Body of pancreas (tissue), 4 donors: ENCODE data around the gene ZSCAN20. TPM values are rescaled to one million over a fixed set of nuclear protein-coding genes. Genes with fewer than 3 reads are reported as not detected.

Experiments used
- ATAC-seq: fragments of 150-250 bp; one replicate; pipeline ENCODE4 v1.9.1; 2016
- DNase-seq, 4 donors: peaks; one replicate each; pipeline ENCODE4 v3.0.0-alpha.2; 2019
- H3K27ac ChIP-seq, 4 donors: fragments of 200-600 bp; sonication (generic); 1 replicate in 3 of 4; 2 replicates in 1 of 4; pipeline versions ENCODE4 v1.5.1 to v1.6.1; 2016 to 2019; ENCODE audit warnings: mild to moderate bottlenecking in 1 of 4, mixed read lengths in 1 of 4, moderate library complexity in 1 of 4
- H3K27me3 ChIP-seq, 2 donors: fragments of 200-600 bp; sonication (generic); one replicate each; pipeline ENCODE4 v1.6.0; 2016; ENCODE audit warnings: mild to moderate bottlenecking in 1 of 2
- H3K36me3 ChIP-seq, 2 donors: fragments of 200-600 bp; sonication (generic); replicated peaks in 1 of 2; 2 replicates each; pipeline ENCODE4 v1.5.1; 2016; ENCODE audit warnings: low read depth in 2 of 2; ENCODE audit not compliant: insufficient read depth in 1 of 2
- H3K4me1 ChIP-seq: fragments of 200-600 bp; sonication (generic); one replicate; pipeline ENCODE4 v1.6.0; 2016
- H3K4me3 ChIP-seq, 2 donors: fragments of 200-600 bp; sonication (generic); 1 replicate in 1 of 2; 2 replicates in 1 of 2; pipeline ENCODE4 v1.5.1; 2016 to 2019
- H3K9me3 ChIP-seq, 3 donors: fragments of 200-600 bp; sonication (generic); 1 replicate in 2 of 3; 2 replicates in 1 of 3; pipeline ENCODE4 v1.5.1; 2016
- CTCF ChIP-seq, 7 experiments: fragments of 450-650 bp in 4 of 7; fragments of 200-600 bp in 3 of 7; sonication (generic) in 3 of 7; IDR thresholded peaks; one replicate each; pipeline ENCODE4 v1.5.1; 2016 to 2019; ENCODE audit warnings: antibody characterized with exemption in 7 of 7
- POLR2A ChIP-seq, 3 donors: fragments of 450-650 bp; IDR thresholded peaks; one replicate each; pipeline ENCODE4 v1.6.1; 2016; ENCODE audit warnings: antibody characterized with exemption in 3 of 3, mild to moderate bottlenecking in 2 of 3
- WGBS, 2 donors: methylation state at CpG; one replicate each; pipeline ENCODE4 v1.1.5; 2017; 5-methylcytosine and 5-hydroxymethylcytosine counted together
- intact Hi-C: fragments of 100-400 bp; cut with DNase I; formaldehyde crosslinking; loops from one replicate; pipeline ENCODE4 v1.15.1; 2023
- total RNA-seq, 2 donors: library from RNA; depleted of rRNA; stranded (reverse); fragments of >200 nt; gene quantifications; one replicate each; pipeline ENCODE4 v1.1.0, GENCODE V29; 2016

Gene ZSCAN20
- total RNA-seq, 2 donors from 2014 or later = 3.0 to 3.6 TPM

DNA sequence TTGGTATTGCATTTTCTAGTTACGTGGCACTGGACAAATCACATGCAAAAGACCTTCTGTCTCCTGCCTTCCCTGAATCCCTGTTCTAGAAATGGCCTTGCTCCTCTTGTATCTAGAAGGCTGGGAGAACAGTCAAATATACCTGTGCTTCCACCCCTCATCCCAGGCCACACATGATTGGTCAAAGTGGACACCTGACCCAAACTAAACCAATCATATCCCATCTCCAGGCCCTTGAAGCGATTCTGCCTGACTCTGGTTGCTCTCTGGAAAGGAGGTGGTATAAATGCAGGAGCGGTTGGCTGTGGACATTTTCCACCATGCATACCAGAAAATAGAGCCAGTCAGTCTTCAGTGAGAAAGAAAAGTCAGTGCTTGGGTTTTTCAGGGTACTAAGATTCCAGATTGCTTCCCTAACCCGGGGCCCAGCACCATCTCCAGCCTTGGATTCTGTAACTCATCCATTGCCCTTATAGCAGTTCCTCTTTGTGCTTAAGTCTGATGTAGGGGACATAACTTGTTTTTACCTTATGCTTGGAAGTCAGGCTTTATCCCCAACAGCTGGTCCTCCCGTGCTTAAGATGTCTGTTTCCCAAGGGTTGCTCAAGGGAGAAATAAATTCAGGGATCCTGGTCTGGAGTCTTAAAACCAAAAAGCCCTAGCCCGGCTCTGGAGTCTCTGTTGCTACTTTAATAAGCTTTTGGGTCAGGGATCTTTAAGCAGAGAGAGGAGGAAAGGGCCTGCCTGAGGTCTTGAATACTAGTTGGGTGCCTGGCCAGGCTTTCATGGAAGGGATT lies 33.9 kb upstream of the ZSCAN20 start:
- DNase-seq (no peak), ATAC-seq (no peak)
- Histone ChIP-seq H3K9me3 (no peaks in the 10 kb centered on the region), H3K4me1 (no peaks in the 10 kb centered on the region), H3K36me3 (no peaks in the 10 kb centered on the region), H3K27me3 (no peaks in the 10 kb centered on the region), H3K4me3 (no peak overlapping the region), H3K27ac (no peak overlapping the region)
- TF ChIP-seq POLR2A (IDR thresholded peaks at IDR 0.05) (no peak), CTCF (IDR thresholded peaks at IDR 0.05) (no peak)
- WGBS, 2 donors = 84 to 93% methylated on average over 6 of the region's 6 CpGs
- intact Hi-C loops = no loop called here

DNA sequence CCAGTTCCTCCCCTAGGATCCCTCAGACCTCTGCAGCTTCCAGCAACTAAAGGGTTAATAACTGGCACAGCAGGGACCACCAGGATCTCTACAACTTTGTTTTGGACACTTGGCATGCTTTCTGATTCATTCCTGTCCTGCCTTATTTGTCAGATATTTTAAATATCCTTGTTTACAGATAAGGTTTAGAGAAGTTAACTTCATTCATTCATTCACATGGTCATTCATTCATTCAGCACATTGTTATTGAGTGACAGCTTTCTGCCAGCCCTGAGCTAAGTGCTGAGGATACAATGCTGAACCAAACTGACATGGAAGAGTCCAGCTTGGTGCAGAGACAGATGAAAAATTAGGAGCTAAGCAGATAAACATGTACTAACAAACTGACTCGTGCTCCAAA lies 32.8 kb upstream of the ZSCAN20 start:
- Histone ChIP-seq H3K4me3 (no peak overlapping the region), H3K27ac (no peak overlapping the region), H3K36me3 (no peaks in the 10 kb centered on the region), H3K4me1 (no peaks in the 10 kb centered on the region), H3K9me3 (no peaks in the 10 kb centered on the region), H3K27me3 (no peaks in the 10 kb centered on the region)
- ATAC-seq (no peak), DNase-seq (no peak)
- intact Hi-C loops = no loop called here
- TF ChIP-seq CTCF (IDR thresholded peaks at IDR 0.05) (no peak), POLR2A (IDR thresholded peaks at IDR 0.05) (no peak)
- WGBS, 2 donors = 40 to 46% methylated on average over 1 of the region's 1 CpG

DNA sequence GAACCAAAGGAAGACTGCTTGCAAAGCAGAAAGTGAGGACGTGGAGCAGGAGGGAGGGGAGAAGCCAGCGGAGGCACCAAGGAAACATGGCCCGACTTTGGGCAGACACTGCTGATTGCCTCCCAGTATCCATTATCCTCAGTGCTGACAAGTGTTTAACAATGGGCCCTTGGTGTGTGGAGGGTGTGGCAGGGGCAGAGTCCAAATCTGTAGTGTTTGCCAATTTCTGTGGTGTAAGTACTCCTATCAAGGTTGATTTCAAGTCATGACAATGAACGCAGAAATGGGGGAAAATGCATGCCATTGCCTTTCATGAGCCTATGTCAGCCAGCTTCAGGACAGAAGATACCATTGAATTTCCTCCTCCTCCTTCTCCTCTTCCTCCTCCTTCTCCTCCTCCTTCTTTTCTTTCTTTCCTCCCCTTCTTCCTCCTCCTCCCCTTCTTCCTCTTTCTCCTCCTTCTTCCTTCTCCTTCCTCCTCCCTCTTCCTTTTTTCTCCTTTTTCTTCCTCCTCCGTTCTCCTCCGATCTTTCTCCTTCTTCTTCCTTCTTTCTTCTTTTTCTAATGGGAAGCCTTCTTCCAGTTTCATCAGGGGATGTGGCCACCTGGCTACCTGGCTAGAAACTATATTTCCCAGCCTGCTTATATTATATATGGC lies 31.2 kb upstream of the ZSCAN20 start:
- 72 to 73% methylated on average over 6 of the region's 6 CpGs for WGBS, 2 donors
- H3K27ac ChIP-seq = no peak overlapping the region
- ATAC-seq (no peak), DNase-seq (no peak)
- intact Hi-C loops = no loop called here
- H3K9me3 ChIP-seq = no peaks in the 10 kb centered on the region
- no peaks in the 10 kb centered on the region for H3K27me3 ChIP-seq
- no peak overlapping the region for H3K4me3 ChIP-seq
- H3K4me1 ChIP-seq = no peaks in the 10 kb centered on the region
- no peak for TF ChIP-seq CTCF (IDR thresholded peaks at IDR 0.05)
- TF ChIP-seq POLR2A (IDR thresholded peaks at IDR 0.05) = no peak
- H3K36me3 ChIP-seq = no peaks in the 10 kb centered on the region

GRCh38 chr1:33442141-33442540 lies 30.3 kb upstream of the ZSCAN20 start:
- WGBS, 2 donors = 61 to 65% methylated on average over 1 of the region's 1 CpG
- no peak for ATAC-seq
- Histone ChIP-seq H3K4me3 (no peak overlapping the region), H3K4me1 (no peaks in the 10 kb centered on the region), H3K27ac (no peak overlapping the region), H3K36me3 (no peaks in the 10 kb centered on the region), H3K27me3 (no peaks in the 10 kb centered on the region), H3K9me3 (no peaks in the 10 kb centered on the region)
- DNase-seq = no peak
- intact Hi-C loops = no loop called here
- TF ChIP-seq POLR2A (IDR thresholded peaks at IDR 0.05) (no peak), CTCF (IDR thresholded peaks at IDR 0.05) (no peak)
